ENCODE measurements around the gene SMIM29. TPM values are rescaled to one million over a fixed set of nuclear protein-coding genes. Genes with fewer than 3 reads are reported as not detected.

The SMIM29 gene
- total RNA-seq, 1 experiment from 2014 or later: 24.0 TPM

- Histone ChIP-seq H3K27me3 (replicated peaks; ENCODE audit: insufficient read depth, low read depth, low read length, poor library complexity) (no peaks in the 10 kb centered on the region), H3K9me3 (ENCODE audit: low read depth, low read length, poor library complexity, severe bottlenecking) (no peaks in the 10 kb centered on the region), H3K4me1 (ENCODE audit: insufficient read depth, low read length, poor library complexity, severe bottlenecking) (no peaks in the 10 kb centered on the region), H3K36me3 (ENCODE audit: insufficient read depth, low read length, poor library complexity, severe bottlenecking) (no peaks in the 10 kb centered on the region), H3K27ac (ENCODE audit: low read depth, low read length, poor library complexity, severe bottlenecking) (no peak overlapping the region), H3K4me3 (ENCODE audit: low read depth, low read length, poor library complexity, severe bottlenecking) (no peak overlapping the region)
- ChIA-PET POLR2A (ENCODE audit: low non-redundant PET) (interaction anchor here (0.7 kb wide), 1 partner anchor 25 kb away, joined by 11 read pairs; no protein-coding TSS in a partner anchor), CTCF (no interaction called here)
- TF ChIP-seq EZH2 (IDR thresholded peaks at IDR 0.05; ENCODE audit: borderline replicate concordance, low read depth, low read length, poor library complexity, severe bottlenecking) (no peak), CTCF (conservative IDR thresholded peaks at IDR 0.05; ENCODE audit: low read depth, low read length) (no peak)
- intact Hi-C loops (cut with micrococcal nuclease; ENCODE audit: unreplicated experiment): no loop called here
- DNase-seq (ENCODE audit: low spot score): no peak
- no TSS peak for BruUV-seq (replicated peaks)
Measured at GRCh38 chr6:34276191-34276590, 27.4 kb upstream of the SMIM29 start.

DNA sequence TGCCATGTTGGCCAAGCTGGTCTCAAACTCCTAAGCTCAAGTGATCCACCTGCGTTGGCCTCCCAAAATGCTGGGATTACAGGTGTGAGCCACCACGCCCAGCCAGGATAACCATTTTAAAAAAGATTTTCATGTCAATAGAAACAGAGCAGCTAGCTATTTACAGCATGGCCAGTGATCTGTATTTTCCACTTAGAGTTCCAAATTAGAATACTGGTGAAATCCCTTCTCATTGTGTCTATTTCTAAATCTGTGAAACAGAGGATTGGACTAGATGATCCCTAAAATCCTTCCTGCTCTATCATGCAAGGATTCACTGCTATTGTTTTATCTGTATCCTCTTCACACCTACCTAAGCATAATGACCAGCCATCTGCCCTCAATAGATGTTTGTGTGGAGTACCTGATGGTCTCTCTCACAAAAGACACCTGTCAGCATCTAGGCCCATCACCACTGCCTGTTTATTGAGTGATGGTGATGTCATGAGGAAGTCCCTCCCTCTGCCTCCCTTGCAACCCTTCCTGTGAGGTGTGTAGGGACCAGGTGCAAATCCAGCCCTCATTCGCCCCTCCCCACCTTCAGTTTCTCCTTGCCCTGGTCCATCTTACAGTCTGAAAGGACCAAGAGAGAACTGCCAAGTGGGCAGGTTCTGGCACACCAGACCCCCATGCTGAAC, 26.5 kb upstream of the SMIM29 start:
- H3K9me3 ChIP-seq (ENCODE audit: low read depth, low read length, poor library complexity, severe bottlenecking): no peaks in the 10 kb centered on the region
- CTCF ChIA-PET: no interaction called here
- no peaks in the 10 kb centered on the region for H3K36me3 ChIP-seq (ENCODE audit: insufficient read depth, low read length, poor library complexity, severe bottlenecking)
- no peak for DNase-seq (ENCODE audit: low spot score)
- no peak for TF ChIP-seq CTCF (conservative IDR thresholded peaks at IDR 0.05; ENCODE audit: low read depth, low read length)
- TF ChIP-seq EZH2 (IDR thresholded peaks at IDR 0.05; ENCODE audit: borderline replicate concordance, low read depth, low read length, poor library complexity, severe bottlenecking): no peak
- no TSS peak for BruUV-seq (replicated peaks)
- H3K4me3 ChIP-seq (ENCODE audit: low read depth, low read length, poor library complexity, severe bottlenecking): no peak overlapping the region
- no peaks in the 10 kb centered on the region for H3K27me3 ChIP-seq (replicated peaks; ENCODE audit: insufficient read depth, low read depth, low read length, poor library complexity)
- POLR2A ChIA-PET (ENCODE audit: low non-redundant PET): interaction anchor here (0.7 kb wide), 1 partner anchor 26 kb away, joined by 11 read pairs; no protein-coding TSS in a partner anchor
- H3K27ac ChIP-seq (ENCODE audit: low read depth, low read length, poor library complexity, severe bottlenecking): no peak overlapping the region
- no peaks in the 10 kb centered on the region for H3K4me1 ChIP-seq (ENCODE audit: insufficient read depth, low read length, poor library complexity, severe bottlenecking)
- intact Hi-C loops (cut with micrococcal nuclease; ENCODE audit: unreplicated experiment): no loop called here

DNA sequence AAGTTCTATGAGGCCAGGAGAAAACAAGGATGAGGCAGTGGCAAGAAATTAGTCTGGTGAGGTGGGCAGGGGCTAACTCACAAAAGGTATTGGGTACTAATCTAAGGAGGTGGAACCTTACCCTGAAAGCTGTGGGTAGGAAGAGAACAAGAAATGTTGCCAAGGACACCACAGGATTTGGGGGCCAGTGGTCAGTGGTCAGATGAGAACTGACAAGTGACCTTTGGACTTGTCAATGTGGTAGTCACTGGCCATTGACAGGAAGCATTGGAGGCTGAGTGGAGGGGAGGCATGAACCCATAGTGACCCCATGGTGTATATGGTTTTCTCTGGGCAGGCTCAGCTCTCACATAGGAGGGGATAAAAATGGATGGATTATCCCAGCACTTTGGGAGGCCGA, 25.3 kb upstream of the SMIM29 start:
- Histone ChIP-seq H3K36me3 (ENCODE audit: insufficient read depth, low read length, poor library complexity, severe bottlenecking) (no peaks in the 10 kb centered on the region), H3K4me1 (ENCODE audit: insufficient read depth, low read length, poor library complexity, severe bottlenecking) (no peaks in the 10 kb centered on the region), H3K27me3 (replicated peaks; ENCODE audit: insufficient read depth, low read depth, low read length, poor library complexity) (no peaks in the 10 kb centered on the region), H3K9me3 (ENCODE audit: low read depth, low read length, poor library complexity, severe bottlenecking) (no peaks in the 10 kb centered on the region), H3K27ac (ENCODE audit: low read depth, low read length, poor library complexity, severe bottlenecking) (no peak overlapping the region), H3K4me3 (ENCODE audit: low read depth, low read length, poor library complexity, severe bottlenecking) (no peak overlapping the region)
- intact Hi-C loops (cut with micrococcal nuclease; ENCODE audit: unreplicated experiment): no loop called here
- POLR2A ChIA-PET (ENCODE audit: low non-redundant PET): no interaction called here
- BruUV-seq (replicated peaks): no TSS peak
- CTCF ChIA-PET: interaction anchor here (0.7 kb wide), 1 partner anchor 530 kb away, joined by 7 read pairs; no protein-coding TSS in a partner anchor
- DNase-seq (ENCODE audit: low spot score): no peak
- TF ChIP-seq CTCF (conservative IDR thresholded peaks at IDR 0.05; ENCODE audit: low read depth, low read length) (no peak), EZH2 (IDR thresholded peaks at IDR 0.05; ENCODE audit: borderline replicate concordance, low read depth, low read length, poor library complexity, severe bottlenecking) (no peak)
